Right atrium auricular region (tissue), 2 donors: ENCODE data around the gene PGRMC1. TPM values are rescaled to one million over a fixed set of nuclear protein-coding genes. Genes with fewer than 3 reads are reported as not detected.
"Not testable (repeated sequence)": the region's sequence is repeated elsewhere in the genome, so short reads cannot be mapped to it uniquely, and the experiment has no call there.

Experiments used
- DNase-seq: peaks from one replicate; pipeline ENCODE4 v3.0.0-alpha.2; 2019; ENCODE audit warnings: low spot score
- H3K27ac ChIP-seq, 2 donors: fragments of 200-600 bp; sonication (generic); 1 replicate in 1 of 2; 2 replicates in 1 of 2; pipeline ENCODE4 v1.5.1; 2016 to 2019
- H3K27me3 ChIP-seq, 2 donors: fragments of 200-600 bp; sonication (generic); one replicate each; pipeline versions ENCODE4 v1.5.1 to v1.6.0; 2017 to 2019
- H3K36me3 ChIP-seq: fragments of 200-600 bp; sonication (generic); one replicate; pipeline ENCODE4 v1.5.1; 2016
- H3K4me1 ChIP-seq, 2 donors: fragments of 200-600 bp; sonication (generic); one replicate each; pipeline versions ENCODE4 v1.5.1 to v1.6.0; 2017 to 2019
- H3K4me3 ChIP-seq, 2 donors: fragments of 200-600 bp; sonication (generic); 1 replicate in 1 of 2; 2 replicates in 1 of 2; pipeline ENCODE4 v1.5.1; 2017 to 2019; ENCODE audit warnings: mild to moderate bottlenecking in 1 of 2, moderate library complexity in 1 of 2
- H3K9me3 ChIP-seq, 2 donors: fragments of 200-600 bp; sonication (generic); one replicate each; pipeline ENCODE4 v1.5.1; 2019
- total RNA-seq, 2 donors: library from RNA; depleted of rRNA; stranded (reverse); fragments of >200 nt; gene quantifications; one replicate each; pipeline ENCODE4 v1.1.0, GENCODE V29; 2016
- TF ChIP-seq, protein P1 (sequence below), 2 donors: fragments of 200-600 bp; sonication (generic); IDR thresholded peaks; one replicate each; pipeline ENCODE4 v1.5.1; 2019; ENCODE audit warnings: antibody characterized with exemption in 2 of 2

The PGRMC1 gene
- total RNA-seq, 2 donors from 2014 or later, result 26.8 to 42.7 TPM

DNA sequence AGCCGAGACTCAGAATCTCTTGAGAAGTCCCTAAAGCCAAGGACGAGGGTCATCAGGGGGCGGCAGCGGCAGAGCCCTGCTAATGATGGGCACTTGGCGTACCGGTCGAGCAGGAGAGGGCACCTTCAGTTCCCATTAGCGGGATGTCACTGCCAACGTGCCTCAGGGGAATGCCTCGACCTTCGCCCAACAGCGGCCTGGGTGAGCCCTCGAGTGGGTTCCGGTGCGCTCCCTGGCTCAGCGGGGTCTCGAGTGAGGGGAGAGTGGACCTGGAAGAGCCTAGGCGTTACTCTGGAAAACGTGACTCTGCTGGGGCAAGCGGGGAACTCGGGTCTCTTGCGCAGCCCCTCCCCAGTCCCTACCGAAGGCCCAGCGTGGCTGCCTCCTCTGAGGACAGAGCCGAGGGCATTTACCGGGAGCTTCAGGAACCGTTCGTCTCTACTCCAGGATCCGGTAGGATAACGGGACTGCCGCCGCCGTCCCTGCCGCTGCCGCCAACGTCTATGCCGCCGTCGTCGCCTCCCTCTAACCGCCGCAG lies 36.9 kb downstream of the PGRMC1 start:
- Histone ChIP-seq H3K36me3 (no peaks in the 10 kb centered on the region), H3K9me3 (no peaks in the 10 kb centered on the region), H3K27me3 (no peaks in the 10 kb centered on the region), H3K4me1 (peaks cover 0 to 3% of the 10 kb centered on the region in 2 donors), H3K27ac (no peak overlapping the region), H3K4me3 (peak overlapping the region in 1 of 2 donors; percentile 24)
- TF ChIP-seq, protein P1, sequence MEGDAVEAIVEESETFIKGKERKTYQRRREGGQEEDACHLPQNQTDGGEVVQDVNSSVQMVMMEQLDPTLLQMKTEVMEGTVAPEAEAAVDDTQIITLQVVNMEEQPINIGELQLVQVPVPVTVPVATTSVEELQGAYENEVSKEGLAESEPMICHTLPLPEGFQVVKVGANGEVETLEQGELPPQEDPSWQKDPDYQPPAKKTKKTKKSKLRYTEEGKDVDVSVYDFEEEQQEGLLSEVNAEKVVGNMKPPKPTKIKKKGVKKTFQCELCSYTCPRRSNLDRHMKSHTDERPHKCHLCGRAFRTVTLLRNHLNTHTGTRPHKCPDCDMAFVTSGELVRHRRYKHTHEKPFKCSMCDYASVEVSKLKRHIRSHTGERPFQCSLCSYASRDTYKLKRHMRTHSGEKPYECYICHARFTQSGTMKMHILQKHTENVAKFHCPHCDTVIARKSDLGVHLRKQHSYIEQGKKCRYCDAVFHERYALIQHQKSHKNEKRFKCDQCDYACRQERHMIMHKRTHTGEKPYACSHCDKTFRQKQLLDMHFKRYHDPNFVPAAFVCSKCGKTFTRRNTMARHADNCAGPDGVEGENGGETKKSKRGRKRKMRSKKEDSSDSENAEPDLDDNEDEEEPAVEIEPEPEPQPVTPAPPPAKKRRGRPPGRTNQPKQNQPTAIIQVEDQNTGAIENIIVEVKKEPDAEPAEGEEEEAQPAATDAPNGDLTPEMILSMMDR (IDR thresholded peaks at IDR 0.05), result no peak
- no peak for DNase-seq

DNA sequence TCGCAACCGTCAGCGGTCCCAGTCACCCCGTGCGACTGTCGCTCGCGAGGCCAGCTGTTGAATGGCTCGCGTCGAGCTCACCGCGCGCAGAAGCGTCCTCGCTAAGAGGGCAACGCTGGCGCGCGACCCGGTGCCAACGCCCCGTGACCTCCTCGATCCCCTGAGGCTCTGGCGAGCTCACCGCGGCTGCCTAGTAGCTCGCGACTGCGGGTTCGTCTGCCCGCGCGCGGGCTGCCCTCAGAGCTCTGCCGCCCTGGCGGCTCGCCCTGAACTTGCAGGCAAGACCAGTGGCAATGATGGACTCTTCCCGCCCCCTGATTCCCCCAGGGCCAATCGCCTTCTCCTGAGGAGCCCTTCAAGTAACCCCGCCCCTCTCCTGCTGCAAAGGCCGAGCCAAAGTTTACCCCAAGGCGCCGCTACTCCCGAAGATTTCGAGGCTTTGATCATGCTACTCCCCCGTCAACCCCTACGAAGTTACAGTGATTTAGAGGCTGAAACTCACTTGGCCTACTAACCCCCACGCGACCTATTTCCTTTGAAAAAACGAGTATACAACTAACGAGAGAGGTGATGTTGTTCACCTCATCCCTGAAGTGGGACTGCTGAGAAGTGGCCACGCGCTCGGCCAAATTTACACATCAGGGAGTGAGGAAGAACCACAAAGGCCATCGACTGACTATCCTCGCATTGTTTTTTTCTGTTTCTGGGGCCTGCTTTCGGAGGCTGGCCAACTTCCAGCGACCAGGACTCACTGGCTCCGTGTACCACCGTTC lies 37.5 kb downstream of the PGRMC1 start:
- no peaks in the 10 kb centered on the region for H3K27me3 ChIP-seq
- TF ChIP-seq, protein P1 (IDR thresholded peaks at IDR 0.05), result peak in 1 of 2 donors; percentile 22
- no peak for DNase-seq
- no peaks in the 10 kb centered on the region for H3K9me3 ChIP-seq
- H3K36me3 ChIP-seq, result no peaks in the 10 kb centered on the region
- no peak overlapping the region for H3K27ac ChIP-seq
- peak overlapping the region in 1 of 2 donors; percentile 24 for H3K4me3 ChIP-seq
- peaks cover 0 to 3% of the 10 kb centered on the region in 2 donors for H3K4me1 ChIP-seq

DNA sequence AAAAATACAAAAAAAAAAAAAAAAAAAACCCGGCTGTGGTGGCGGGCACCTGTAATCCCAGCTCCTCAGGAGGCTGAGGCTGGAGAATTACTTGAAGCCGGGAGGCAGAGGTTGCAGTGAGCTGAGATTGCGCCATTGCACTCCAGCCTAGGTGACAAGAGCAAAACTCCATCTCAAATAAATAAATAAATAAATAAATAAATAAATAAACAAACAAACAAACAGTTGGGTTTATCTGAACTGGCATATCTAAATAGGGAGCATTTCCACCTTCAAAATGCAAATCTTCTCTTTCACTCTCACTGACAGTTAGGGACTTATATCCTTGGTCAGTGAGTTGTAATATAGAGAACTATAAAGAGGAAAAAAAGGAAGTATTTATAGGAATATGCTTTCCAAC lies 46.3 kb downstream of the PGRMC1 start:
- not testable (repeated sequence) for H3K27ac ChIP-seq, H3K9me3 ChIP-seq, H3K27me3 ChIP-seq, H3K4me1 ChIP-seq, DNase-seq, H3K4me3 ChIP-seq, H3K36me3 ChIP-seq

DNA sequence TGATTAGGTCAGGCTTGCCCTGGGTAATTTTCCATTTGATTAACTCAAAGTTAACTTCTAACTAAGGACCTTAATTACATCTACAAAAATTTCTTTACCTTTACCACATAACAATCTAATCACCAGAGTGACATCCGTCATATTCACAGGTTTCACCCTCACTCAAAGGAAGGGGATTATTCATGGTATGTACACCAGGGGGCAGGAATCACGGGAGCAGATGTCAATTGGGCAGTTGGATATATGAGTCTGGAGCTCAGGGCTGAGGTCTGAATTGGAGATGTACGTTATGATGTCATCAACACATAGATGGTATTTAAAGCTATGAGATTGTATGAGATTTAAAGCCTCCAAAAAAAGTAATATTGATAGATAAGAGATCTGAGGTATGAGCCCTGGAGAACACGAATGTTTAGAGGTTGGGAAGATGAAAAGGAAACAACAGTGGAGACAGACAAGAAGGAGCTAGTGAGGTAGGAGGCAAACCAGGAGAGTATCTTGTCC lies 52.9 kb downstream of the PGRMC1 start:
- no peak for DNase-seq

DNA sequence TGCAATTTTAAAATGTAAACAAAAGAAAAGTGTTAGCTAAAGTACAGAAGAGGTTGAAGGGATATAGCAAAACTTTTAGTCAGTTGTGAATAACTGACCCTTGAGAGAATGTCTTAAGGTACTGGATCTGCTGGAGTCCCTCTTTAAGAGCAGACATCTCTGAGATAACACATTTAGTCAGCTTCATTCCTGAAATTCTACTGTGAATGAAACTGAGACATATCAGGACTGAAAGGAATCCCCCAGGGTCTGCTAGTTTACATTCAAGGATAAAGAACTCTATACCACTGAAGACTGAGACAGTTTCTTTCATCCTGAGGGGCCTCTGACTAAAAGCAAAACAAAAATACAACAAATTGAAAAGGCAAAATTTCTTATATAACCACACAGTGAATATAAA lies 54.4 kb downstream of the PGRMC1 start:
- Histone ChIP-seq H3K4me1 (no peaks in the 10 kb centered on the region), H3K9me3 (no peaks in the 10 kb centered on the region), H3K36me3 (no peaks in the 10 kb centered on the region), H3K27me3 (peaks cover 0 to 2% of the 10 kb centered on the region in 2 donors), H3K4me3 (no peak overlapping the region), H3K27ac (no peak overlapping the region)
- TF ChIP-seq, protein P1 (IDR thresholded peaks at IDR 0.05), result no peak
- no peak for DNase-seq

More for the DNA sequence above, 52.9 kb downstream of the PGRMC1 start:
- Histone ChIP-seq H3K4me3 (no peak overlapping the region), H3K9me3 (no peaks in the 10 kb centered on the region), H3K36me3 (no peaks in the 10 kb centered on the region), H3K27me3 (peaks cover 0 to 2% of the 10 kb centered on the region in 2 donors), H3K4me1 (no peaks in the 10 kb centered on the region), H3K27ac (no peak overlapping the region)
- TF ChIP-seq, protein P1 (IDR thresholded peaks at IDR 0.05), result no peak

DNA sequence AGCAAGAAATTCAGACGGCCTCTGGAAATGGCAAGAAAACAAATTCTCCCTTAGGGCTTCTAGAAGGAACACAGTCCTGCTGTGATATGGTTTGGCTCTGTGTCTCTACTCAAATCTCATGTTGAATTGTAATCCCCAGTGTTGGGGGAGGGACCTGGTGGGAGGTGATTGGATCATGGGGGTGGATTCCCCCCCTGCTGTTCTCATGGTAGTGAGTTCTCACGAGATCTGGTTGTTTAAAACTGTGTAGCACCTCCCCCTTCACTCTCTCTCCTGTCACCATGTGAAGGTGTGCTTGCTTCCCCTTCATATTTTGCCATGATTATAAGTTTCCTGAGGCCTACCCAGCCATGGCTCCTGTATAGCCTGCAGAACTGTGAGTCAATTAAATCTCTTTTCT lies 55.2 kb downstream of the PGRMC1 start:
- H3K27ac ChIP-seq, DNase-seq, H3K36me3 ChIP-seq, H3K27me3 ChIP-seq, H3K9me3 ChIP-seq, H3K4me1 ChIP-seq, H3K4me3 ChIP-seq: not testable (repeated sequence)
